ENCODE measurements around the gene DYRK1A.

The DYRK1A gene

GRCh38 chr21:37450445-37450941 lies 83.9 kb downstream of the DYRK1A start:
- DNase-seq, result peak in 1 of 3 donors; percentile 38
- CTCF ChIA-PET, result interaction anchor here (1.0 to 2.6 kb wide), 3 partner anchors 12 to 77 kb away, joined by 3 to 10 read pairs (median 3); no protein-coding TSS in a partner anchor
- Histone ChIP-seq H3K9me3 (ENCODE audit: control extremely low read depth in 1 of 5, control insufficient read depth in 4 of 5, insufficient read depth in 2 of 5, low read depth in 1 of 5, low read length in 4 of 5) (no peaks in the 10 kb centered on the region), H3K27ac (ENCODE audit: insufficient read depth in 1 of 2, low read depth in 1 of 2, low read length in 2 of 2, poor library complexity in 1 of 2, severe bottlenecking in 2 of 2) (no peak overlapping the region), H3K36me3 (ENCODE audit: control insufficient read depth in 4 of 4, insufficient read depth in 4 of 4, low read length in 3 of 4) (peaks cover 0 to 31% (median 5%) of the 10 kb centered on the region in 4 experiments), H3K4me3 (ENCODE audit: control insufficient read depth in 1 of 7, extremely low read depth in 1 of 7, insufficient read depth in 4 of 7, low read depth in 2 of 7, low read length in 6 of 7) (no peak overlapping the region), H3K27me3 (replicated peaks in 2 of 5; ENCODE audit: control insufficient read depth in 4 of 5, insufficient read depth in 5 of 5, low read length in 4 of 5) (no peaks in the 10 kb centered on the region), H3K4me1 (ENCODE audit: control extremely low read depth in 1 of 4, control insufficient read depth in 4 of 4, insufficient read depth in 4 of 4, low read length in 3 of 4) (peaks cover 5 to 45% (median 26%) of the 10 kb centered on the region in 4 experiments)
- 82% methylated on average over 2 of the region's 4 CpGs for WGBS (ENCODE audit: insufficient coverage)
- POLR2A ChIA-PET, result interaction anchor here (0.7 kb wide), 1 partner anchor 243 kb away, joined by 4 read pairs; no protein-coding TSS in a partner anchor

GRCh38 chr21:37451446-37451845 lies 84.9 kb downstream of the DYRK1A start:
- no peaks in the 10 kb centered on the region for H3K27me3 ChIP-seq (replicated peaks in 2 of 5; ENCODE audit: control insufficient read depth in 4 of 5, insufficient read depth in 5 of 5, low read length in 4 of 5)
- ChIA-PET POLR2A (interaction anchor here (0.6 to 0.8 kb wide), 5 partner anchors 44 to 244 kb away, joined by 3 to 4 read pairs (median 3); no protein-coding TSS in a partner anchor), CTCF (interaction anchor here (0.9 to 2.6 kb wide), 7 partner anchors 11 to 87 kb away, joined by 3 to 10 read pairs (median 3); no protein-coding TSS in a partner anchor)
- peaks cover 0 to 37% (median 5%) of the 10 kb centered on the region in 4 experiments for H3K36me3 ChIP-seq (ENCODE audit: control insufficient read depth in 4 of 4, insufficient read depth in 4 of 4, low read length in 3 of 4)
- no peak overlapping the region for H3K4me3 ChIP-seq (ENCODE audit: control insufficient read depth in 1 of 7, extremely low read depth in 1 of 7, insufficient read depth in 4 of 7, low read depth in 2 of 7, low read length in 6 of 7)
- H3K4me1 ChIP-seq (ENCODE audit: control extremely low read depth in 1 of 4, control insufficient read depth in 4 of 4, insufficient read depth in 4 of 4, low read length in 3 of 4), result peaks cover 4 to 39% (median 27%) of the 10 kb centered on the region in 4 experiments
- H3K9me3 ChIP-seq (ENCODE audit: control extremely low read depth in 1 of 5, control insufficient read depth in 4 of 5, insufficient read depth in 2 of 5, low read depth in 1 of 5, low read length in 4 of 5), result no peaks in the 10 kb centered on the region
- H3K27ac ChIP-seq (ENCODE audit: insufficient read depth in 1 of 2, low read depth in 1 of 2, low read length in 2 of 2, poor library complexity in 1 of 2, severe bottlenecking in 2 of 2), result no peak overlapping the region
- WGBS (ENCODE audit: insufficient coverage), result 98% methylated on average over 16 of the region's 16 CpGs
- no peak for DNase-seq

GRCh38 chr21:37452227-37452626 lies 85.7 kb downstream of the DYRK1A start:
- H3K27me3 ChIP-seq (replicated peaks in 2 of 5; ENCODE audit: control insufficient read depth in 4 of 5, insufficient read depth in 5 of 5, low read length in 4 of 5), result no peaks in the 10 kb centered on the region
- no peak for DNase-seq
- H3K4me3 ChIP-seq (ENCODE audit: control insufficient read depth in 1 of 7, extremely low read depth in 1 of 7, insufficient read depth in 4 of 7, low read depth in 2 of 7, low read length in 6 of 7), result no peak overlapping the region
- 88% methylated on average over 4 of the region's 4 CpGs for WGBS (ENCODE audit: insufficient coverage)
- ChIA-PET CTCF (interaction anchor here (0.9 to 1.4 kb wide), 4 partner anchors 12 to 88 kb away, joined by 3 to 7 read pairs (median 4); no protein-coding TSS in a partner anchor), POLR2A (interaction anchor here (0.6 to 0.8 kb wide), 2 partner anchors 79 to 227 kb away, joined by 3 to 4 read pairs; no protein-coding TSS in a partner anchor)
- peaks cover 4 to 33% (median 24%) of the 10 kb centered on the region in 4 experiments for H3K4me1 ChIP-seq (ENCODE audit: control extremely low read depth in 1 of 4, control insufficient read depth in 4 of 4, insufficient read depth in 4 of 4, low read length in 3 of 4)
- peaks cover 2 to 40% (median 6%) of the 10 kb centered on the region in 4 experiments for H3K36me3 ChIP-seq (ENCODE audit: control insufficient read depth in 4 of 4, insufficient read depth in 4 of 4, low read length in 3 of 4)
- no peaks in the 10 kb centered on the region for H3K9me3 ChIP-seq (ENCODE audit: control extremely low read depth in 1 of 5, control insufficient read depth in 4 of 5, insufficient read depth in 2 of 5, low read depth in 1 of 5, low read length in 4 of 5)
- H3K27ac ChIP-seq (ENCODE audit: insufficient read depth in 1 of 2, low read depth in 1 of 2, low read length in 2 of 2, poor library complexity in 1 of 2, severe bottlenecking in 2 of 2), result no peak overlapping the region

GRCh38 chr21:37453350-37453749 lies 86.8 kb downstream of the DYRK1A start:
- Histone ChIP-seq H3K4me1 (ENCODE audit: control extremely low read depth in 1 of 4, control insufficient read depth in 4 of 4, insufficient read depth in 4 of 4, low read length in 3 of 4) (peaks cover 2 to 32% (median 26%) of the 10 kb centered on the region in 4 experiments), H3K4me3 (ENCODE audit: control insufficient read depth in 1 of 7, extremely low read depth in 1 of 7, insufficient read depth in 4 of 7, low read depth in 2 of 7, low read length in 6 of 7) (no peak overlapping the region), H3K36me3 (ENCODE audit: control insufficient read depth in 4 of 4, insufficient read depth in 4 of 4, low read length in 3 of 4) (peaks cover 2 to 40% (median 6%) of the 10 kb centered on the region in 4 experiments), H3K9me3 (ENCODE audit: control extremely low read depth in 1 of 5, control insufficient read depth in 4 of 5, insufficient read depth in 2 of 5, low read depth in 1 of 5, low read length in 4 of 5) (no peaks in the 10 kb centered on the region), H3K27ac (ENCODE audit: insufficient read depth in 1 of 2, low read depth in 1 of 2, low read length in 2 of 2, poor library complexity in 1 of 2, severe bottlenecking in 2 of 2) (no peak overlapping the region), H3K27me3 (replicated peaks in 2 of 5; ENCODE audit: control insufficient read depth in 4 of 5, insufficient read depth in 5 of 5, low read length in 4 of 5) (no peaks in the 10 kb centered on the region)
- CTCF ChIA-PET, result interaction anchor here (1.0 kb wide), 2 partner anchors 11 to 18 kb away, joined by 3 read pairs; no protein-coding TSS in a partner anchor
- WGBS (ENCODE audit: insufficient coverage), result 96% methylated on average over 4 of the region's 4 CpGs
- POLR2A ChIA-PET, result interaction anchor here (0.6 kb wide), 2 partner anchors 289 to 371 kb away, joined by 3 to 4 read pairs; no protein-coding TSS in a partner anchor
- no peak for DNase-seq

GRCh38 chr21:37454869-37455503 lies 88.4 kb downstream of the DYRK1A start:
- no peaks in the 10 kb centered on the region for H3K27me3 ChIP-seq (replicated peaks in 2 of 5; ENCODE audit: control insufficient read depth in 4 of 5, insufficient read depth in 5 of 5, low read length in 4 of 5)
- no peak overlapping the region for H3K4me3 ChIP-seq (ENCODE audit: control insufficient read depth in 1 of 7, extremely low read depth in 1 of 7, insufficient read depth in 4 of 7, low read depth in 2 of 7, low read length in 6 of 7)
- no peak for DNase-seq
- ChIA-PET CTCF (interaction anchor here (0.6 to 1.6 kb wide), 3 partner anchors 9 to 318 kb away, joined by 3 to 6 read pairs (median 3); no protein-coding TSS in a partner anchor), POLR2A (interaction anchor here (0.7 kb wide), 2 partner anchors 56 to 287 kb away, joined by 3 to 4 read pairs; no protein-coding TSS in a partner anchor)
- no peaks in the 10 kb centered on the region for H3K9me3 ChIP-seq (ENCODE audit: control extremely low read depth in 1 of 5, control insufficient read depth in 4 of 5, insufficient read depth in 2 of 5, low read depth in 1 of 5, low read length in 4 of 5)
- no peak overlapping the region for H3K27ac ChIP-seq (ENCODE audit: insufficient read depth in 1 of 2, low read depth in 1 of 2, low read length in 2 of 2, poor library complexity in 1 of 2, severe bottlenecking in 2 of 2)
- H3K4me1 ChIP-seq (ENCODE audit: control extremely low read depth in 1 of 4, control insufficient read depth in 4 of 4, insufficient read depth in 4 of 4, low read length in 3 of 4), result peaks cover 8 to 37% (median 35%) of the 10 kb centered on the region in 4 experiments
- no CpG with 5 or more reads among the region's 2 CpGs for WGBS (ENCODE audit: insufficient coverage)
- H3K36me3 ChIP-seq (ENCODE audit: control insufficient read depth in 4 of 4, insufficient read depth in 4 of 4, low read length in 3 of 4), result peaks cover 2 to 28% (median 5%) of the 10 kb centered on the region in 4 experiments

GRCh38 chr21:37455504-37455911 lies 88.9 kb downstream of the DYRK1A start:
- WGBS (ENCODE audit: insufficient coverage), result 41% methylated on average over 4 of the region's 7 CpGs
- peak; percentile 51 to 90 (median 86) for DNase-seq

More at GRCh38 chr21:37455504-37455911, 88.9 kb downstream of the DYRK1A start:
- CTCF ChIA-PET, result interaction anchor here (0.9 to 1.6 kb wide), 4 partner anchors 8 to 81 kb away, joined by 3 to 6 read pairs (median 4); no protein-coding TSS in a partner anchor
- Histone ChIP-seq H3K9me3 (ENCODE audit: control extremely low read depth in 1 of 5, control insufficient read depth in 4 of 5, insufficient read depth in 2 of 5, low read depth in 1 of 5, low read length in 4 of 5) (no peaks in the 10 kb centered on the region), H3K27ac (ENCODE audit: insufficient read depth in 1 of 2, low read depth in 1 of 2, low read length in 2 of 2, poor library complexity in 1 of 2, severe bottlenecking in 2 of 2) (peak overlapping the region in 1 of 2 experiments; percentile 7), H3K27me3 (replicated peaks in 2 of 5; ENCODE audit: control insufficient read depth in 4 of 5, insufficient read depth in 5 of 5, low read length in 4 of 5) (no peaks in the 10 kb centered on the region), H3K4me3 (ENCODE audit: control insufficient read depth in 1 of 7, extremely low read depth in 1 of 7, insufficient read depth in 4 of 7, low read depth in 2 of 7, low read length in 6 of 7) (no peak overlapping the region), H3K36me3 (ENCODE audit: control insufficient read depth in 4 of 4, insufficient read depth in 4 of 4, low read length in 3 of 4) (peaks cover 2 to 23% (median 4%) of the 10 kb centered on the region in 4 experiments), H3K4me1 (ENCODE audit: control extremely low read depth in 1 of 4, control insufficient read depth in 4 of 4, insufficient read depth in 4 of 4, low read length in 3 of 4) (peaks cover 8 to 37% (median 32%) of the 10 kb centered on the region in 4 experiments)
- POLR2A ChIA-PET, result interaction anchor here (0.7 kb wide), 1 partner anchor 287 kb away, joined by 3 read pairs; no protein-coding TSS in a partner anchor
